NT2/D1 (cell line): ENCODE data around the gene WNT3A.
"Not testable (repeated sequence)": the region's sequence is repeated elsewhere in the genome, so short reads cannot be mapped to it uniquely, and the experiment has no call there.

Source experiments
- DNase-seq: peaks from one replicate; pipeline ENCODE4 v3.0.0-alpha.2; 2011; ENCODE audit warnings: low read depth, low spot score
- H3K27me3 ChIP-seq: 2 replicates; pipeline ENCODE4 v1.6.0; 2011; ENCODE audit warnings: mild to moderate bottlenecking; ENCODE audit not compliant: insufficient read length, insufficient read depth
- H3K36me3 ChIP-seq: 2 replicates; pipeline ENCODE4 v1.6.1; 2011; ENCODE audit warnings: mild to moderate bottlenecking, low read length, mixed read lengths; ENCODE audit not compliant: insufficient read depth, insufficient read length
- H3K4me1 ChIP-seq: 2 replicates; pipeline ENCODE4 v1.5.1; 2011; ENCODE audit not compliant: insufficient read depth, insufficient read length
- H3K4me3 ChIP-seq: 2 replicates; pipeline ENCODE4 v1.5.1; 2011; ENCODE audit warnings: low read depth; ENCODE audit not compliant: insufficient read length
- H3K9ac ChIP-seq: 2 replicates; pipeline ENCODE4 v1.6.0; 2011; ENCODE audit warnings: low read depth; ENCODE audit not compliant: insufficient read length
- H3K9me3 ChIP-seq: 2 replicates; pipeline ENCODE4 v1.5.1; 2011; ENCODE audit warnings: mild to moderate bottlenecking, low read length; ENCODE audit not compliant: insufficient read depth
- SUZ12 ChIP-seq: IDR thresholded peaks from 2 replicates; pipeline ENCODE4 v1.6.1; 2011; ENCODE audit not compliant: insufficient read length, insufficient read depth; ENCODE audit errors: extremely low read depth
- YY1 ChIP-seq: IDR thresholded peaks from 2 replicates; pipeline ENCODE4 v1.6.1; 2011; ENCODE audit not compliant: insufficient read length, insufficient read depth
- ZNF274 ChIP-seq: IDR thresholded peaks from 2 replicates; pipeline ENCODE4 v1.6.1; 2011; ENCODE audit warnings: mild to moderate bottlenecking, low read depth, low read length

WNT3A gene, protein sequence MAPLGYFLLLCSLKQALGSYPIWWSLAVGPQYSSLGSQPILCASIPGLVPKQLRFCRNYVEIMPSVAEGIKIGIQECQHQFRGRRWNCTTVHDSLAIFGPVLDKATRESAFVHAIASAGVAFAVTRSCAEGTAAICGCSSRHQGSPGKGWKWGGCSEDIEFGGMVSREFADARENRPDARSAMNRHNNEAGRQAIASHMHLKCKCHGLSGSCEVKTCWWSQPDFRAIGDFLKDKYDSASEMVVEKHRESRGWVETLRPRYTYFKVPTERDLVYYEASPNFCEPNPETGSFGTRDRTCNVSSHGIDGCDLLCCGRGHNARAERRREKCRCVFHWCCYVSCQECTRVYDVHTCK

GRCh38 chr1:228006786-228007048 lies at the start of gene WNT3A:
TSS of gene WNT3A (plus strand) at chr1:228006998. CDS start at chr1:228007129, 131 bp downstream.
- Histone ChIP-seq H3K9me3 (no peaks in the 10 kb centered on the region), H3K36me3 (no peaks in the 10 kb centered on the region), H3K27me3 (peaks cover 91% of the 10 kb centered on the region), H3K4me1 (peaks cover 31% of the 10 kb centered on the region), H3K9ac (peak within 1 kb of the TSS; percentile 68), H3K4me3 (peak within 1 kb of the TSS; percentile 56)
- DNase-seq = no peak
- TF ChIP-seq ZNF274 (no peak), YY1 (no peak), SUZ12 (no peak)

GRCh38 chr1:227958617-227959324 lies 48.0 kb upstream of the WNT3A start:
- H3K27me3 ChIP-seq = no peaks in the 10 kb centered on the region
- H3K36me3 ChIP-seq = no peaks in the 10 kb centered on the region
- peaks cover 18% of the 10 kb centered on the region; the same call in 1 of the 2 replicates for H3K9me3 ChIP-seq
- H3K9ac ChIP-seq = no peak overlapping the region
- no peak for DNase-seq
- H3K4me1 ChIP-seq = peaks cover 3% of the 10 kb centered on the region
- H3K4me3 ChIP-seq = no peak overlapping the region
- no peak for TF ChIP-seq SUZ12
- no peak for TF ChIP-seq ZNF274
- TF ChIP-seq YY1 = no peak

- Histone ChIP-seq H3K4me3 (no peak overlapping the region), H3K4me1 (peaks cover 3% of the 10 kb centered on the region), H3K9ac (no peak overlapping the region), H3K9me3 (peaks cover 17% of the 10 kb centered on the region; the same call in 1 of the 2 replicates), H3K27me3 (no peaks in the 10 kb centered on the region), H3K36me3 (no peaks in the 10 kb centered on the region)
- TF ChIP-seq ZNF274 = no peak
- no peak for TF ChIP-seq SUZ12
- no peak for TF ChIP-seq YY1
- no peak for DNase-seq
Measured at GRCh38 chr1:227959325-227959860, 47.4 kb upstream of the WNT3A start.

DNA sequence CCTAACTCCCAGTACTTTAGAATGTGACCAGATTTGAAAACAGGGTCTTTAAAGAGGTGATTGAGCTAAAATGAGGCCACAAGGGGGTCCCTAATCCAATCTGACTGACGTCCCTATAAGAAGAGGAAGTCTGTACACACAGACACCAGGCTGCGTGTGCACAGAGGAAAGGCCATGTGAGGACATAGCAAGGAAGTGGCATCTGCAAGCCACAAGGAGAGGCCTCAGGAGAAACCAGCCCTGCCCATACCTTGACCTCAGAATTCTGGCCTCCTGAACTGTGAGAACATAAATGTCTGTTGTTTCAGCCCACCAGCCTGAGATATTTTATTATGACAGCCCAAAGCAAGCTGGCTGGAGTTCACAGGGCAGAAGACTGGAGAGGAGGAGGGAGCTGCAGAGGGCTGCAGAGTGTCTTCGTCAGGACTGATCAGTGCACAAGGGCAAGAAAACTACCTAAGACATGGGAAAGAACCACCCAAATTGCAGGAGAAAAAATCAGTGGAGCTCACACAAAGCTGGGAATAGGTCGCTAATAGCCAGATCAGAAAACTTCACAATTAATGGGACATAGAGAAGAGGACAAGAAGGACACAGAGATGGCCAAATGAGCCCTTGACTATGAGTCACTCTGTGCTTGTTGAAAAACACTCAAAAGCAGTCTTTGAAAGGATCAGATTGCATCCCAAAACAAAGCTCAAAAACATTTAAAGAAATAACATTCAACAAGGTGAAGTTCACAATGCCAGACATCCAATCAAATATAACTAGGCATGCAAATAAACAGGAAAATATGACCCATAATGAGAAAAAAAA lies 44.9 kb upstream of the WNT3A start:
- peaks cover 3% of the 10 kb centered on the region for H3K4me1 ChIP-seq
- no peaks in the 10 kb centered on the region for H3K9me3 ChIP-seq
- no peak for TF ChIP-seq ZNF274
- TF ChIP-seq YY1 = no peak
- TF ChIP-seq SUZ12 = no peak
- H3K36me3 ChIP-seq = no peaks in the 10 kb centered on the region
- no peak overlapping the region for H3K9ac ChIP-seq
- H3K27me3 ChIP-seq = no peaks in the 10 kb centered on the region
- no peak for DNase-seq
- H3K4me3 ChIP-seq = no peak overlapping the region

GRCh38 chr1:227966733-227967132 lies 40.1 kb upstream of the WNT3A start:
- H3K9me3 ChIP-seq, H3K4me3 ChIP-seq, H3K9ac ChIP-seq, H3K4me1 ChIP-seq, H3K36me3 ChIP-seq, DNase-seq, H3K27me3 ChIP-seq: not testable (repeated sequence)

- H3K36me3 ChIP-seq, H3K9me3 ChIP-seq, H3K4me3 ChIP-seq: not testable (repeated sequence)
Measured at GRCh38 chr1:227967815-227968214, 39.0 kb upstream of the WNT3A start.

DNA sequence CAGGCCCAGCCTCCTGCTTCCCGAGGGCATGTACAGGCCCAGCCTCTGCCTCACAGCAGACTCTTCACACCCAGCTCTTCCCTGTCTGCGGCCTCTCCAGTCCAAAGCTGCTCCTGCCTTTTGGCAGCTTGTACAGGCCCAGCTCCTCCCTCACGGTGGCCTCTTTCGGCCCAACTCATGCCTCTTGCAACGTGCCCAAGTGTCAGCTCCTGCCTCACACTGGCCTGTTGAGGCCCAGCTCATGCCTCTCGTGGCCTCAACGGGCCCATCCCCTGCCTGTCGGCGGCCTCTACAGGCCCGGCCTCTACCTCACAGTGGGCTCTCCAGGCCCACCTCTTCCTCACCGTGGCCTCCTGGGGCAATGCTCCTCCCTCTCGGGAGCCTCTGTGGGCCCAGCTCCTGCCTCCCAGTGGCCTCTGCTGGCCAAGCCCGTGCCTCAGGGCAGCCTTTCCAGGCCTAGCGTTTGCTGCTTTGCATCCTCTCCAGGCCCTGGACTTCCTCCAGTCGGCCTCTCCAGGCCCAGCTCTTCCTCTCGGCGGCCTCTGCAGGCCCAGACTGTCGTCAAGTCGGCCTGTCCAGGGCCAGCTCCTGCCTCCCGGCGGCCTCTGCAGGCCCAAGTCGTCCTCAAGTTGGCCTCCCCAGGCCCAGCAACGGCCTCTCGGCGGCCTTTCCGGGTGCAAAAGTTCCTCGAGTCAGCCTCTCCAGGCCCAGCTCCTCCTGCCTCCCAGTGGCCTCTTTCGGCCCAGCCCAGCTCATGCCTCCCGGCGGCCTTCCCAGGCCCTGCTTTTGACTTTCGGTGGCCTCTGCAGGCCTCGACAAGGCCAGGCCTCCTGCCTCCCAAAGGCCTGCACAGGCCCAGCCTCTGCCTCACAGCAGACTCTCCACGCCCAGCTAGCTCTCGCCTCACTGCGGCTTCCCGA lies 36.5 kb upstream of the WNT3A start:
- H3K4me1 ChIP-seq, H3K27me3 ChIP-seq, H3K9me3 ChIP-seq, H3K36me3 ChIP-seq, DNase-seq, H3K4me3 ChIP-seq, H3K9ac ChIP-seq: not testable (repeated sequence)

More at GRCh38 chr1:227967815-227968214, 39.0 kb upstream of the WNT3A start:
- H3K4me1 ChIP-seq, H3K27me3 ChIP-seq, DNase-seq, H3K9ac ChIP-seq: not testable (repeated sequence)

DNA sequence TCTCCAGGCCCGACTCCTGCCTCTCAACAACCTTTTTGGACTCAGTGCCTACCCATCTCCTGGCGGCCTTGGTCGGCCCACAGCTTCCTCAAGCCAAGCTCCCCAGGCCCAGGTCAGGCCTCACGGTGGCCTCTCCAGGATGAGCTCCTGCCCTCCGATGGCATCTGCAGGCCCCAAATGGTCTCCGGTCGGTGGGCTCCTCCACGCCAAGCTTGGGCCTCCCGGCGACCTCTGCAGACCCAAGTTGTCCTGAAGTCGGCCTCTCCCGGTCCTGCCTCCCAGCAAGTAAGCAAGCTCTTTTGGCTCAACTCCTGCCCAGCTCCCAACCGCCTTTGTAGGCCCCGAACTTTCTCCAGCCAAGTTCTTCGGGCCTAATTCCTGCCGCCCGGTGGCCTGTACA lies 35.6 kb upstream of the WNT3A start:
- H3K36me3 ChIP-seq, H3K9ac ChIP-seq: not testable (repeated sequence)

DNA sequence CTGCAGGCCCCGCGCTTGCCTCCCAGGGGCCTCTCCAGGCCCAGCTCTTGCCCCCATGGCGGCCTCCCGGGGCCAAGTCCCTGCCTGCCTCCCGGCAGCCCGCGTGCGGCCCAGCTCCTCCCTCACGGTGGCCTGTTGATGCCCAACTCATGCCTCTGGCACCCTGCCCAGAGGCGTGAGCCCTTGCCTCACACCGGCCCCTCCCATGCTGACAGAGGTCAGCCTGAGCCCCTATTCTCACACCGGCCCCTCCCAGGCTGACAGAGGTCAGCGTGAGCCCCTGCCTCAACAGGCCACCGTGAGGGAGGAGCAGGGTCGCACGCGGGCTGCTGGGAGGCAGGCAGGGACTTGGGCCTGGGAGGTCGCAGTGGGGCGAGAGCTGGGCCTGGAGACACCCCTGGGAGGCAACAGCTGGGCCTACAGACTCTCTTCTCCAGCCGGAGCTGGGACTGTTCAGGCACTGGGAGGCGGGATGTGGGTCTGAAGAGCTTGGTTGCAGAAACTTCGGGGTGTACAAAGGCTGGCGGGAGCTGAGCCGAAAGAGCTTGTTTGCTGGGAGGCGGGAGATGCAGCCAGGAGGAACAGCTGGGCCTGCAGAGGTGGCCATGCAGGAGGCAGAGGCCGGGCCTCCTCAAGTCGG lies 35.0 kb upstream of the WNT3A start:
- H3K36me3 ChIP-seq, H3K9ac ChIP-seq, DNase-seq, H3K4me3 ChIP-seq, H3K27me3 ChIP-seq, H3K4me1 ChIP-seq, H3K9me3 ChIP-seq: not testable (repeated sequence)

More for the DNA sequence above, 35.6 kb upstream of the WNT3A start:
- H3K27me3 ChIP-seq, H3K9me3 ChIP-seq, H3K4me3 ChIP-seq, H3K4me1 ChIP-seq, DNase-seq: not testable (repeated sequence)
